GM21619 (cell line): ENCODE data around the gene LSP1.

Experiments
- ATAC-seq: cut with Tn5 transposase; IDR thresholded peaks from one replicate; pipeline ENCODE4 v1.9.1; 2021; ENCODE audit not compliant: unreplicated experiment

The LSP1 gene

GRCh38 chr11:1847006-1847735 is 5.7 kb upstream of the LSP1 start:
- ATAC-seq = no peak

GRCh38 chr11:1847926-1848639 is 4.8 kb upstream of the LSP1 start:
- no peak for ATAC-seq

GRCh38 chr11:1848640-1849430 is 4.0 kb upstream of the LSP1 start:
- no peak for ATAC-seq

GRCh38 chr11:1851468-1852180 is 1.3 kb upstream of the LSP1 start:
- no peak for ATAC-seq

- no peak for ATAC-seq
Observed at GRCh38 chr11:1852271-1852876, 510 bp upstream of the LSP1 start.

- ATAC-seq = no peak
Observed at GRCh38 chr11:1853376-1854131, 670 bp downstream of the LSP1 start.

GRCh38 chr11:1854132-1854948 is 1.5 kb downstream of the LSP1 start:
- ATAC-seq = peak; percentile 29

- peak; percentile 34 for ATAC-seq
Observed at GRCh38 chr11:1854949-1855885, 2.3 kb downstream of the LSP1 start.

GRCh38 chr11:1855886-1856265 is 3.0 kb downstream of the LSP1 start:
- ATAC-seq = no peak

- no peak for ATAC-seq
Observed at GRCh38 chr11:1856306-1857005, 3.6 kb downstream of the LSP1 start.

- no peak for ATAC-seq
Observed at GRCh38 chr11:1857064-1857463, 4.2 kb downstream of the LSP1 start.

- no peak for ATAC-seq
Observed at GRCh38 chr11:1858154-1858553, 5.3 kb downstream of the LSP1 start.

- ATAC-seq = no peak
Observed at GRCh38 chr11:1858576-1858975, 5.7 kb downstream of the LSP1 start.

- ATAC-seq = no peak
Observed at GRCh38 chr11:1859004-1859403, 6.1 kb downstream of the LSP1 start.

GRCh38 chr11:1860108-1860507 is 7.2 kb downstream of the LSP1 start:
- no peak for ATAC-seq

GRCh38 chr11:1861435-1862411 is 8.8 kb downstream of the LSP1 start:
- no peak for ATAC-seq
